ENCODE measurements around the gene MRO.

DNA sequence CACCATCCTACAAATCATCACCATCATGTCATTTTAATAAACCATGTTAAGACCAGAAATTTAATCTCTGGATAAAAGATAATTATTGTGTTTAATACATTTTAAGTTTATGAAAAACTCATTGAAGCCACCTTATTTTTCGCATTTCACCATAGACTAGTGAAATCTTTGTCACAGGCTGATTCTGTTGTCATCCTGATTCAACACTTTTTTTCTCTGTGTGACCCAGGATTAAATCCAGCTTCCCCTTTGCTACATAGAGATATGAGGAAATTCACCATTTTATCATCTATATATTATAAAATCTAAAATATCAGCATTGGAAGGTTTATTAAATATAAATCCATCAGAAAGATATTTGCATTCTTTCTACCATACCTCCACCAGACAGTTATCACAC, 29.2 kb upstream of the MRO start:
- TF ChIP-seq, protein P1, sequence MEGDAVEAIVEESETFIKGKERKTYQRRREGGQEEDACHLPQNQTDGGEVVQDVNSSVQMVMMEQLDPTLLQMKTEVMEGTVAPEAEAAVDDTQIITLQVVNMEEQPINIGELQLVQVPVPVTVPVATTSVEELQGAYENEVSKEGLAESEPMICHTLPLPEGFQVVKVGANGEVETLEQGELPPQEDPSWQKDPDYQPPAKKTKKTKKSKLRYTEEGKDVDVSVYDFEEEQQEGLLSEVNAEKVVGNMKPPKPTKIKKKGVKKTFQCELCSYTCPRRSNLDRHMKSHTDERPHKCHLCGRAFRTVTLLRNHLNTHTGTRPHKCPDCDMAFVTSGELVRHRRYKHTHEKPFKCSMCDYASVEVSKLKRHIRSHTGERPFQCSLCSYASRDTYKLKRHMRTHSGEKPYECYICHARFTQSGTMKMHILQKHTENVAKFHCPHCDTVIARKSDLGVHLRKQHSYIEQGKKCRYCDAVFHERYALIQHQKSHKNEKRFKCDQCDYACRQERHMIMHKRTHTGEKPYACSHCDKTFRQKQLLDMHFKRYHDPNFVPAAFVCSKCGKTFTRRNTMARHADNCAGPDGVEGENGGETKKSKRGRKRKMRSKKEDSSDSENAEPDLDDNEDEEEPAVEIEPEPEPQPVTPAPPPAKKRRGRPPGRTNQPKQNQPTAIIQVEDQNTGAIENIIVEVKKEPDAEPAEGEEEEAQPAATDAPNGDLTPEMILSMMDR (conservative IDR thresholded peaks at IDR 0.05), result no peak
- no peak for TF ChIP-seq ZFX (IDR thresholded peaks at IDR 0.05)
